BJ (cell line): ENCODE results near the gene NOSIP. TPM values are rescaled to one million over a fixed set of nuclear protein-coding genes. Genes with fewer than 3 reads are reported as not detected.
"Not testable (repeated sequence)": the region's sequence is repeated elsewhere in the genome, so short reads cannot be mapped to it uniquely, and the experiment has no call there.

Experiments
- CTCF ChIA-PET: fragments of 350-600 bp; formaldehyde crosslinking; extraction: SDS; loops from one replicate; lab custom pipeline; 2021; ENCODE audit warnings: antibody characterized with exemption, inconsistent platforms; lab: Yijun Ruan, JAX
- POLR2A ChIA-PET: fragments of 300-600 bp; sonication (Branson Sonifier 250); formaldehyde crosslinking; extraction: SDS; loops from one replicate; lab custom pipeline; 2021; ENCODE audit warnings: antibody characterized with exemption; lab: Charles Lee
- DNase-seq: peaks from one replicate; pipeline ENCODE4 v3.0.0-alpha.2; 2011; ENCODE audit warnings: low read depth
- H3K27me3 ChIP-seq: 2 replicates; pipeline ENCODE4 v1.6.0; 2011; ENCODE audit warnings: low read length; ENCODE audit not compliant: control insufficient read depth, insufficient read depth
- H3K36me3 ChIP-seq: 2 replicates; pipeline ENCODE4 v1.5.1; 2011; ENCODE audit warnings: low read length; ENCODE audit not compliant: control insufficient read depth, insufficient read depth
- H3K4me3 ChIP-seq: 2 replicates; pipeline ENCODE4 v1.5.1; 2011; ENCODE audit warnings: low read depth, mild to moderate bottlenecking, control low read depth, low read length
- polyA minus RNA-seq: library from RNA; depleted of rRNA, polyadenylated mRNA; stranded (reverse); fragments of >200 nt; gene quantifications from 2 replicates; pipeline ENCODE4 v1.2.3, GENCODE V29; 2011; rRNA and poly(A)+ RNA removed
- polyA plus RNA-seq: library from polyadenylated mRNA; depleted of rRNA; stranded (reverse); fragments of >200 nt; gene quantifications from 2 replicates; pipeline ENCODE4 v1.2.3, GENCODE V29; 2011; rRNA removed
- TF ChIP-seq, protein P1 (sequence below): IDR thresholded peaks from 2 replicates; pipeline ENCODE4 v1.5.1; 2011; ENCODE audit warnings: low read depth, mild to moderate bottlenecking, control low read depth, inconsistent platforms, low read length, moderate library complexity; ENCODE audit not compliant: insufficient read depth

Gene NOSIP
- polyA plus RNA-seq (59.2 and 87.6 TPM in 2 replicates), polyA minus RNA-seq (37.5 and 65.3 TPM in 2 replicates)

- peaks cover 3% of the 10 kb centered on the region for H3K36me3 ChIP-seq
- ChIA-PET POLR2A (interaction anchor here (1.2 to 1.3 kb wide), 2 partner anchors 60 kb away, joined by 4 to 8 read pairs; partner anchors contain the start of gene RRAS), CTCF (interaction anchor here (0.9 to 2.7 kb wide), 7 partner anchors 11 to 107 kb away, joined by 3 to 37 read pairs (median 4); partner anchors contain the start of gene PRMT1)
- no peaks in the 10 kb centered on the region for H3K27me3 ChIP-seq
- DNase-seq: peak; percentile 70
- TF ChIP-seq, protein P1, sequence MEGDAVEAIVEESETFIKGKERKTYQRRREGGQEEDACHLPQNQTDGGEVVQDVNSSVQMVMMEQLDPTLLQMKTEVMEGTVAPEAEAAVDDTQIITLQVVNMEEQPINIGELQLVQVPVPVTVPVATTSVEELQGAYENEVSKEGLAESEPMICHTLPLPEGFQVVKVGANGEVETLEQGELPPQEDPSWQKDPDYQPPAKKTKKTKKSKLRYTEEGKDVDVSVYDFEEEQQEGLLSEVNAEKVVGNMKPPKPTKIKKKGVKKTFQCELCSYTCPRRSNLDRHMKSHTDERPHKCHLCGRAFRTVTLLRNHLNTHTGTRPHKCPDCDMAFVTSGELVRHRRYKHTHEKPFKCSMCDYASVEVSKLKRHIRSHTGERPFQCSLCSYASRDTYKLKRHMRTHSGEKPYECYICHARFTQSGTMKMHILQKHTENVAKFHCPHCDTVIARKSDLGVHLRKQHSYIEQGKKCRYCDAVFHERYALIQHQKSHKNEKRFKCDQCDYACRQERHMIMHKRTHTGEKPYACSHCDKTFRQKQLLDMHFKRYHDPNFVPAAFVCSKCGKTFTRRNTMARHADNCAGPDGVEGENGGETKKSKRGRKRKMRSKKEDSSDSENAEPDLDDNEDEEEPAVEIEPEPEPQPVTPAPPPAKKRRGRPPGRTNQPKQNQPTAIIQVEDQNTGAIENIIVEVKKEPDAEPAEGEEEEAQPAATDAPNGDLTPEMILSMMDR: no peak
- H3K4me3 ChIP-seq: peak within 1 kb of the TSS; percentile 63
Measured at GRCh38 chr19:49580264-49581006, at the start of gene NOSIP. Gene NOSIP, minus strand, starts transcription at chr19:49580556. Its CDS starts 19,865 bp downstream, at chr19:49560691.

DNA sequence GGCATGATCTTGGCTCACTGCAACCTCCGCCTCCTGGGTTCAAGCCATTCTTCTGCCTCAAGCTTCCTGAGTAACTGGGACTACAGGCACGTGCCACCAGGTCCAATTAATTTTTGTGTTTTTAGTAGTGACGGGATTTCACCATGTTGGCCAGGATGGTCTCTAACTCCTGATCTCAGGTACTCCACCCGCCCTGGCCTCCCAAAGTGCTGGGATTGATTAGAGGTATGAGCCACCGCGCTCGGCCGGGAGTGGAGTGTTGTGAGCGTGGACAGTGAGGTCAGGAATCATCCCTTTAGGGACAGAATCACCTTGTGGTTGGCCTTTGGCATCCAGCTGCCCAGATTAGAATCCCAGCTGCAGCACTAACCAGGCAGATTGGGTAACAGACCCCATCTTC lies 49.3 kb upstream of the NOSIP start:
- TF ChIP-seq, protein P1: no peak
- Histone ChIP-seq H3K36me3 (peaks cover 3% of the 10 kb centered on the region), H3K27me3 (no peaks in the 10 kb centered on the region), H3K4me3 (no peak overlapping the region)
- POLR2A ChIA-PET: no interaction called here
- CTCF ChIA-PET: no interaction called here
- DNase-seq: no peak

DNA sequence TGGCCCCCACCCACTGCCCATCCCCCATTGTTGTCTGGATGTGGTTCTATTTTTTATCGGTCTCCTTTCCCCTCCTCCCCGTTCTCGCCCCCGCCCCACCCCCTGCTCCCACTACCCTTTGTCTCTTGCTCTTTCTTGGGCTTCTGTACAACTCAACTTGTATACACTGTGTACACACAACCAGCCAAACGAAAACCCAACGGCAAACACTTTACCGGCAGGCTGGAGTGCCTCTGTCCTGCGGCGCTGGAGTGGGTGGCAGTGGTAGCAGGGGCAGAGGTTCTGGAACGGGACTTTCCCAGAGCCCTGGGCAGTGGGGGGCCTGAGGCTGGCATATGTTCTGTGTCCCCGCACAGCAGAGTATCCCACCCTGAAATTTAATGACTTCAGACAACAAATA lies 45.9 kb upstream of the NOSIP start:
- Histone ChIP-seq H3K4me3 (no peak overlapping the region), H3K27me3 (no peaks in the 10 kb centered on the region), H3K36me3 (peaks cover 5% of the 10 kb centered on the region)
- DNase-seq: no peak
- TF ChIP-seq, protein P1: no peak
- POLR2A ChIA-PET: no interaction called here
- CTCF ChIA-PET: no interaction called here

GRCh38 chr19:49624967-49625910 lies 44.9 kb upstream of the NOSIP start:
- ChIA-PET CTCF (no interaction called here), POLR2A (no interaction called here)
- TF ChIP-seq, protein P1: no peak
- Histone ChIP-seq H3K27me3 (no peaks in the 10 kb centered on the region), H3K4me3 (no peak overlapping the region), H3K36me3 (peaks cover 6% of the 10 kb centered on the region)
- DNase-seq: no peak

DNA sequence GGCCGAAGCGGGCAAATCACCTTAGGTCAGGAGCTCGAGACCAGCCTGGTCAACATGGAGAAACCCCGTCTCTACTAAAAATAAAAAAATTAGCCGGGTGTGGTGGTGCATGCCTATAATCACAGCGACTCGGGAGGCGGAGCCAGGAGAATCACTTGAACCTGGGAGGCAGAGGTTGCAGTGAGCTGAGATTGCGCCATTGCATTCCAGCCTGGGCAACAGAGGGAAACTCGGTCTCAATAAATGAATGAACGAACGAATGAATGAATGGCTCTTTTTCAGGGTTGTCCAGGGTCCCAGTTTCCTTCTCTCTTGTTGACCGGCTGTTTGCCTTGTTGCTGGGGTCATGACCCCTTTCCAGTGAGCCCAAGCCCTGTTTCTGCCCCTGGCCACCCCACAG lies 37.5 kb upstream of the NOSIP start:
- H3K36me3 ChIP-seq: peaks cover 27% of the 10 kb centered on the region
- CTCF ChIA-PET, DNase-seq, H3K4me3 ChIP-seq, POLR2A ChIA-PET, H3K27me3 ChIP-seq: not testable (repeated sequence)
